Measurements from ENCODE around the gene DCAF17.
"Not testable (repeated sequence)": the region's sequence is repeated elsewhere in the genome, so short reads cannot be mapped to it uniquely, and the experiment has no call there.

DCAF17 gene

GRCh38 chr2:171491292-171491691 lies 57.3 kb downstream of the DCAF17 start:
- Histone ChIP-seq H3K9ac (ENCODE audit: low read depth, low read length) (no peak overlapping the region), H3K4me1 (ENCODE audit: insufficient read depth, low read length) (no peaks in the 10 kb centered on the region), H3K27ac (ENCODE audit: low read length) (no peak overlapping the region), H4K20me1 (ENCODE audit: insufficient read depth, low read length) (no peaks in the 10 kb centered on the region), H3K79me2 (ENCODE audit: insufficient read depth, low read length) (no peaks in the 10 kb centered on the region), H3K36me3 (ENCODE audit: insufficient read depth, low read length) (peaks cover 2% of the 10 kb centered on the region; the same call in 1 of the 2 replicates), H2AFZ (ENCODE audit: low read depth, low read length) (no peak overlapping the region), H3K4me2 (ENCODE audit: insufficient read depth, low read length) (no peak overlapping the region), H3K4me3 (ENCODE audit: low read depth in 1 of 2, low read length in 2 of 2) (no peak overlapping the region), H3K9me3 (ENCODE audit: insufficient read depth, low read length, severe bottlenecking) (no peaks in the 10 kb centered on the region), H3K27me3 (ENCODE audit: insufficient read depth, low read length, poor library complexity) (no peaks in the 10 kb centered on the region)
- TF ChIP-seq EZH2 (IDR thresholded peaks at IDR 0.05; ENCODE audit: borderline replicate concordance, low read depth, low read length, severe bottlenecking): no peak
- TF ChIP-seq CTCF (IDR thresholded peaks at IDR 0.05; ENCODE audit: borderline replicate concordance, extremely low read depth, low read length, poor library complexity, severe bottlenecking): no peak
- ATAC-seq (ENCODE audit: insufficient read depth, low read depth) (no peak), DNase-seq (no peak)

GRCh38 chr2:171492664-171493063 lies 58.6 kb downstream of the DCAF17 start:
- H3K4me3 ChIP-seq (ENCODE audit: low read depth in 1 of 2, low read length in 2 of 2): no peak overlapping the region
- H3K79me2 ChIP-seq (ENCODE audit: insufficient read depth, low read length): no peaks in the 10 kb centered on the region
- H3K9ac ChIP-seq (ENCODE audit: low read depth, low read length): no peak overlapping the region
- peaks cover 2% of the 10 kb centered on the region; the same call in 1 of the 2 replicates for H3K36me3 ChIP-seq (ENCODE audit: insufficient read depth, low read length)
- H2AFZ ChIP-seq (ENCODE audit: low read depth, low read length): no peak overlapping the region
- H3K9me3 ChIP-seq (ENCODE audit: insufficient read depth, low read length, severe bottlenecking): no peaks in the 10 kb centered on the region
- no peak overlapping the region for H3K4me2 ChIP-seq (ENCODE audit: insufficient read depth, low read length)
- H3K4me1 ChIP-seq (ENCODE audit: insufficient read depth, low read length): no peaks in the 10 kb centered on the region
- TF ChIP-seq EZH2 (IDR thresholded peaks at IDR 0.05; ENCODE audit: borderline replicate concordance, low read depth, low read length, severe bottlenecking) (no peak), CTCF (IDR thresholded peaks at IDR 0.05; ENCODE audit: borderline replicate concordance, extremely low read depth, low read length, poor library complexity, severe bottlenecking) (no peak)
- H4K20me1 ChIP-seq (ENCODE audit: insufficient read depth, low read length): no peaks in the 10 kb centered on the region
- H3K27me3 ChIP-seq (ENCODE audit: insufficient read depth, low read length, poor library complexity): no peaks in the 10 kb centered on the region
- no peak for DNase-seq
- no peak for ATAC-seq (ENCODE audit: insufficient read depth, low read depth)
- no peak overlapping the region for H3K27ac ChIP-seq (ENCODE audit: low read length)

DNA sequence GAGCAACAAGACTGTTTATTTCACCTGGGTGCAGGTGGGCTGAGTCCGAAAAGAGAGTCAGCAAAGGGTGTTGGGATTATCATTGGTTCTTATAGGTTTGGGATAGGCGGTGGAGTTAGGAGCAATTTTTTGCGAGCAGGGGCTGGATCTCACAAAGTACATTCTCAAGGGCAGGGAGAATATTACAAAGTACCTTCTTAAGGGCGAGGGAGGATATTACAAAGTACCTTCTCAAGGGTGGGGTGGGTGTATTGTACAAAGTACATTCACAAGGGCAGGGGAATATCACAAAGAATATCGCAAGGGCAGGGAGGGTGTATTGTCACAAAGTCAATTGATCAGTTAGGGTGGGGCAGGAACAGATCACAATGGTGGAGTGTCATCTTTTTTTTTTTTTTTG lies 63.6 kb downstream of the DCAF17 start:
- H3K4me2 ChIP-seq (ENCODE audit: insufficient read depth, low read length); H3K79me2 ChIP-seq (ENCODE audit: insufficient read depth, low read length); ATAC-seq (ENCODE audit: insufficient read depth, low read depth); DNase-seq; H3K27ac ChIP-seq (ENCODE audit: low read length); H3K4me3 ChIP-seq (ENCODE audit: low read depth in 1 of 2, low read length in 2 of 2); H3K9me3 ChIP-seq (ENCODE audit: insufficient read depth, low read length, severe bottlenecking); H3K9ac ChIP-seq (ENCODE audit: low read depth, low read length); H3K27me3 ChIP-seq (ENCODE audit: insufficient read depth, low read length, poor library complexity); H2AFZ ChIP-seq (ENCODE audit: low read depth, low read length); H3K36me3 ChIP-seq (ENCODE audit: insufficient read depth, low read length); H3K4me1 ChIP-seq (ENCODE audit: insufficient read depth, low read length); H4K20me1 ChIP-seq (ENCODE audit: insufficient read depth, low read length): not testable (repeated sequence)

GRCh38 chr2:171505374-171505773 lies 71.3 kb downstream of the DCAF17 start:
- Histone ChIP-seq H3K9ac (ENCODE audit: low read depth, low read length) (no peak overlapping the region), H3K9me3 (ENCODE audit: insufficient read depth, low read length, severe bottlenecking) (no peaks in the 10 kb centered on the region), H3K4me1 (ENCODE audit: insufficient read depth, low read length) (no peaks in the 10 kb centered on the region), H3K27me3 (ENCODE audit: insufficient read depth, low read length, poor library complexity) (no peaks in the 10 kb centered on the region), H3K36me3 (ENCODE audit: insufficient read depth, low read length) (no peaks in the 10 kb centered on the region), H3K79me2 (ENCODE audit: insufficient read depth, low read length) (no peaks in the 10 kb centered on the region), H3K4me2 (ENCODE audit: insufficient read depth, low read length) (no peak overlapping the region), H2AFZ (ENCODE audit: low read depth, low read length) (no peak overlapping the region), H3K4me3 (ENCODE audit: low read depth in 1 of 2, low read length in 2 of 2) (no peak overlapping the region), H3K27ac (ENCODE audit: low read length) (no peak overlapping the region), H4K20me1 (ENCODE audit: insufficient read depth, low read length) (no peaks in the 10 kb centered on the region)
- DNase-seq (no peak), ATAC-seq (ENCODE audit: insufficient read depth, low read depth) (no peak)
- TF ChIP-seq EZH2 (IDR thresholded peaks at IDR 0.05; ENCODE audit: borderline replicate concordance, low read depth, low read length, severe bottlenecking) (no peak), CTCF (IDR thresholded peaks at IDR 0.05; ENCODE audit: borderline replicate concordance, extremely low read depth, low read length, poor library complexity, severe bottlenecking) (no peak)

Data from DND-41 (cell line).